Mononuclear cell (primary cell): ENCODE data around the gene NFRKB. TPM values are rescaled to one million over a fixed set of nuclear protein-coding genes. Genes with fewer than 3 reads are reported as not detected.
"Not testable (repeated sequence)": the region's sequence is repeated elsewhere in the genome, so short reads cannot be mapped to it uniquely, and the experiment has no call there.

Source experiments
- H3K27me3 ChIP-seq: 2 replicates; pipeline ENCODE4 v1.6.0; 2011; ENCODE audit warnings: low read length, control low read depth; ENCODE audit not compliant: insufficient read depth
- H3K4me1 ChIP-seq: 2 replicates; pipeline ENCODE4 v1.5.1; 2011; ENCODE audit warnings: mild to moderate bottlenecking, low read length, control low read depth; ENCODE audit not compliant: insufficient read depth
- H3K4me3 ChIP-seq: 2 replicates; pipeline ENCODE4 v1.5.1; 2011; ENCODE audit warnings: mild to moderate bottlenecking, low read length, moderate library complexity
- H3K9me3 ChIP-seq: 2 replicates; pipeline ENCODE4 v1.5.1; 2011; ENCODE audit warnings: low read depth, mild to moderate bottlenecking, control low read depth, low read length
- total RNA-seq: library from RNA; depleted of rRNA; stranded (reverse); fragments of >200 nt; gene quantifications from one replicate; pipeline ENCODE4 v1.2.3, GENCODE V29; 2012

The NFRKB gene
- total RNA-seq, 1 donor, result 38.0 TPM

- Histone ChIP-seq H3K27me3 (no peaks in the 10 kb centered on the region), H3K4me3 (no peak overlapping the region), H3K9me3 (no peaks in the 10 kb centered on the region), H3K4me1 (peaks cover 13% of the 10 kb centered on the region)
These were observed 23.0 kb upstream of the NFRKB start for GRCh38 chr11:129918361-129918760.

- no peaks in the 10 kb centered on the region for H3K9me3 ChIP-seq
- no peak overlapping the region for H3K4me3 ChIP-seq
- peaks cover 9% of the 10 kb centered on the region for H3K4me1 ChIP-seq
- H3K27me3 ChIP-seq, result no peaks in the 10 kb centered on the region
These were observed 21.9 kb upstream of the NFRKB start for GRCh38 chr11:129917231-129917630.

- no peaks in the 10 kb centered on the region for H3K27me3 ChIP-seq
- no peaks in the 10 kb centered on the region for H3K9me3 ChIP-seq
- H3K4me1 ChIP-seq, result peaks cover 5% of the 10 kb centered on the region
- no peak overlapping the region for H3K4me3 ChIP-seq
These were observed 15.9 kb upstream of the NFRKB start for GRCh38 chr11:129911298-129911697.

GRCh38 chr11:129910360-129910759, 15.0 kb upstream of the NFRKB start:
- peaks cover 5% of the 10 kb centered on the region for H3K4me1 ChIP-seq

GRCh38 chr11:129905402-129905801, 10.0 kb upstream of the NFRKB start:
- no peak overlapping the region for H3K4me3 ChIP-seq
- no peaks in the 10 kb centered on the region for H3K4me1 ChIP-seq
- no peaks in the 10 kb centered on the region for H3K27me3 ChIP-seq
- no peaks in the 10 kb centered on the region for H3K9me3 ChIP-seq

More at GRCh38 chr11:129910360-129910759, 15.0 kb upstream of the NFRKB start:
- Histone ChIP-seq H3K27me3 (no peaks in the 10 kb centered on the region), H3K4me3 (no peak overlapping the region), H3K9me3 (no peaks in the 10 kb centered on the region)

GRCh38 chr11:129896062-129896461, 684 bp upstream of the NFRKB start:
- Histone ChIP-seq H3K4me3 (peak overlapping the region; percentile 84), H3K4me1 (peaks cover 21% of the 10 kb centered on the region), H3K9me3 (no peaks in the 10 kb centered on the region), H3K27me3 (no peaks in the 10 kb centered on the region)

- no peaks in the 10 kb centered on the region for H3K9me3 ChIP-seq
- peaks cover 21% of the 10 kb centered on the region for H3K4me1 ChIP-seq
- no peaks in the 10 kb centered on the region for H3K27me3 ChIP-seq
- peak overlapping the region; percentile 84 for H3K4me3 ChIP-seq
These were observed 876 bp downstream of the NFRKB start for GRCh38 chr11:129894278-129895125.

GRCh38 chr11:129888451-129888850, 6.9 kb downstream of the NFRKB start:
- no peak overlapping the region for H3K4me3 ChIP-seq
- no peaks in the 10 kb centered on the region for H3K9me3 ChIP-seq
- no peaks in the 10 kb centered on the region for H3K27me3 ChIP-seq
- peaks cover 7% of the 10 kb centered on the region for H3K4me1 ChIP-seq

- H3K4me1 ChIP-seq, result peaks cover 7% of the 10 kb centered on the region
- no peaks in the 10 kb centered on the region for H3K9me3 ChIP-seq
- H3K4me3 ChIP-seq, result no peak overlapping the region
- no peaks in the 10 kb centered on the region for H3K27me3 ChIP-seq
These were observed 10.0 kb downstream of the NFRKB start for GRCh38 chr11:129885381-129885780.

GRCh38 chr11:129884581-129884980, 10.8 kb downstream of the NFRKB start:
- Histone ChIP-seq H3K4me1 (peaks cover 7% of the 10 kb centered on the region), H3K4me3 (no peak overlapping the region), H3K27me3 (no peaks in the 10 kb centered on the region), H3K9me3 (no peaks in the 10 kb centered on the region)

GRCh38 chr11:129881570-129882170, 13.7 kb downstream of the NFRKB start:
- no peaks in the 10 kb centered on the region for H3K27me3 ChIP-seq
- no peak overlapping the region for H3K4me3 ChIP-seq
- H3K9me3 ChIP-seq, result no peaks in the 10 kb centered on the region
- H3K4me1 ChIP-seq, result no peaks in the 10 kb centered on the region

GRCh38 chr11:129880311-129880710, 15.1 kb downstream of the NFRKB start:
- no peaks in the 10 kb centered on the region for H3K4me1 ChIP-seq
- no peak overlapping the region for H3K4me3 ChIP-seq
- H3K9me3 ChIP-seq, result no peaks in the 10 kb centered on the region
- H3K27me3 ChIP-seq, result no peaks in the 10 kb centered on the region

GRCh38 chr11:129871914-129872313, 23.5 kb downstream of the NFRKB start:
- H3K4me1 ChIP-seq, result no peaks in the 10 kb centered on the region
- no peaks in the 10 kb centered on the region for H3K27me3 ChIP-seq
- H3K9me3 ChIP-seq, result no peaks in the 10 kb centered on the region
- H3K4me3 ChIP-seq, result no peak overlapping the region

GRCh38 chr11:129868626-129869025, 26.8 kb downstream of the NFRKB start:
- not testable (repeated sequence) for H3K27me3 ChIP-seq, H3K9me3 ChIP-seq, H3K4me3 ChIP-seq, H3K4me1 ChIP-seq

GRCh38 chr11:129866311-129866710, 29.1 kb downstream of the NFRKB start:
- Histone ChIP-seq H3K4me3 (no peak overlapping the region), H3K27me3 (no peaks in the 10 kb centered on the region), H3K9me3 (no peaks in the 10 kb centered on the region), H3K4me1 (peaks cover 6% of the 10 kb centered on the region)

GRCh38 chr11:129865701-129866100, 29.7 kb downstream of the NFRKB start:
- Histone ChIP-seq H3K4me3 (no peak overlapping the region), H3K9me3 (no peaks in the 10 kb centered on the region), H3K4me1 (peaks cover 6% of the 10 kb centered on the region), H3K27me3 (no peaks in the 10 kb centered on the region)
